HG02885 (cell line): ENCODE measurements around the gene TMPRSS2.

ENCODE experiments used
- ATAC-seq: cut with Tn5 transposase; IDR thresholded peaks from one replicate; pipeline ENCODE4 v1.9.1; 2021; ENCODE audit warnings: mild to moderate bottlenecking; ENCODE audit not compliant: unreplicated experiment, poor library complexity

Gene TMPRSS2

DNA sequence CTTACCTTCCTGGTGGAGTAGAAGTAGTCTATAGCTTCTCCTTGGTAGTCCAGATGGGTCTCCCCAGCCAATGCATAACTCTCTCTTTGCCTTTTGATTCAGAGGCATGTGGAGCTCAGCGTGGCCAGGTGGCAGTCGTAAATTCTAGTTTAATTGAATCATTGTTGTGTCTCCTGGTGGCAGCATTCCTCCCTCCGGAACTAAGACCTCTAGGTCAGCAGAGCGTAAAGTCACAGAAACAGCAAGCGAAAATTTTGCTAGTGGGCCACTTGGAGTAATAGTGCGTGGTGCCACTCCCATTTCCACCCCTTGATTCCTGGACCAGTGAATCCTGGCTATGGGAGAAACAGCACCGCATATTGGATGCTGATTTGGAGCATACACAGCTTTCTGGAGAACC lies 3.9 kb upstream of the TMPRSS2 start:
- no peak for ATAC-seq

DNA sequence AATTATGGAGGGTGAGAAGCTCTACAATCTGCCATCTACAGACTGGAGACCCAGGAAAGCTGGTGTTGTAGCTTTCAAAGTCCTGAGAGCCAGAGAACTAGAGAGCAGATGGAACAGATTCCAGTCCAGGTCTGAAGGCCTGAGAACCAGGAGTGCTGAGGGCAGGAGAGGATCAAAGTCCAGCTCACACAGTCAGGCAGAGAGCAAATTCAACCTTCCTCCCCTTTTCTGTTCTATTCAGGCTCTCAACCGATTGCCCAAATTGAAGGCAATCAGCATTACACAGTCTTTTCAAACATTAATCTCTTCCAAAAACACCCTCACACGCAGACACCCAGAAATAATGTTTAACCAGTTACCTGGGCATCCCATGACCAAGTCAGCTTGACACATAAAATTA lies 2.5 kb upstream of the TMPRSS2 start:
- ATAC-seq = no peak

DNA sequence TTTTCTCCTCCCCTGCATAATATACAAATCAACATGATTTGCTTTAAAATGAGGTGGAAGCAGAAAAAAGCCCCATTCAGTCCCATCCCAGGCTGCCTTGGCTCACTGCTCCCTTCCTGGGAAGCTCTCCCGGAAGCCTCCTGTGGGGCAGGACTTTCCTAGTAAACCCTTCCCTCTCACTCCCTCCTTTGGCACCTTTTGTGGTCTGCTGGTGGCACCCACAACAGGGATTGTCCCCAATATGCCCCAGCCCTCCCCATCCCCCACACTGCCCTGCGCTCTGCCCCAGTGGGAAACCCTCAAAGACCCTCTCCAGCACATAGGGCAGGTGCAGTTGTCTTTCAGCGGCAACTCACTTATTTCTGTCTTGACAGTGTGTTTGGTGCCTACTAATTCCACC lies 1.8 kb upstream of the TMPRSS2 start:
- ATAC-seq = no peak

GRCh38 chr21:41509145-41509496 lies 1.2 kb upstream of the TMPRSS2 start:
- no peak for ATAC-seq

- no peak for ATAC-seq
These were observed 622 bp upstream of the TMPRSS2 start for GRCh38 chr21:41508415-41509144.

DNA sequence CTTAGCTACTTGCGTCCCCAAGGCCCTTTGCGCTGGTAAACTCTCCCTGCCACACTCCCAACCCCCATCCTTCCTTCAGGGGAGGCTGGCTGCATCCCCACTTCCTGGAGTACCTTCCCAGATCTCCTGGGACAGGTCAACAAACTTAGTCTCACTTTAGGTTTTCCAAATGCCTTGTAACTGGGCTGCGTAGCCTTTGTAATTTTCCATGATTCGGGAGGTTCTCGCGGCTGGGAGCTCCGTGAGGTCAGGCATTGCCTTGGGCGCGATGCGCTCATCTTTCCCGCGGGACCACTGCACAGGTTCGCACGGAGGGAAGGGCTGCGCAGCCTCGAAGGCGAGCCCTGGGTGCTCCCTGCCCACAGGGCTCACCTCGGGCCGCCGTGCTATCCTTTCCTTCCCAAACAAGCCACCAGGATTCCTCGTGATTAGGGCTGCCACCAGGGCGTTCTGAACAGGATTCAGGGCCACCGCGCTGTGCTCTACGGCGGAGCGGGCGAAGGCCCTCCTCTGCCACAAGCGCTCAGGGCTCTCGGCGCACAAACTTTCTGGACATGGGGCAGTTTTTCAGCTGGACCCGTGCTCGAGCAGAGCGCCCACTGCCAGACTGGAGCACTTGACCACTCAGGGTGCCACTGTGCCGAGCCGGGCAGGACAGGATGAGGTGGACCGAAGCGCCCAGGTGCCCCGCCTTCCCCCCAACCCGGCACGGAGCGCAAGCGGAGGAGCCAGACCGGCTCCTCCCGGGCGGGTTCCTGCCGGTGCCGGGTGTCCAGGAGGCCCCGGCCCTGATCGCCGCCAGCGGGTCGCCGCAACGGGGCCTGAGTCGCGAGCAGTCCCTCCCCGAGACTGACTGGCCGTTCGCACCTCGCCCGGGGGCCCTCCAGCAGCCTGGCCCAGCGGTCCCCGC lies 1.1 kb downstream of the TMPRSS2 start:
- no peak for ATAC-seq

GRCh38 chr21:41506005-41506594 lies 1.9 kb downstream of the TMPRSS2 start:
- ATAC-seq = no peak

DNA sequence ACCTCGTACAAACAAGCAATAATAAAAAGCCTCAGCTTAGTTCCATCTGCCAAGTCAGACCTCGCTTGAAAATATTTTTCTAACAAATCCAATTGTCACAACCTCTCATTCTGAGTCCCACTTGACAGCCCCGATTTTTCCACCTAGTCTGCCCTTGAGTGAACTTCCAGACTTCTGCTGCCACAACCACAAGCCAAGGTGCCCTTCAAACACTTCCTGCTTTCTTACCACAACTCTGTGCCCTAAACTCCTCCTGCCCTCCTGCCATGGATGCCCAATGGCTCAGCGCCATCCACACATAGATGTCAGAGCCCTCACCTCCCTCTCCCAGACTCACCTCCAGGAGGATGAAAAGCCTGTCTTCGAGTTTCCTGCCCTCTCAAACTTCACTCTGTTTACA lies 3.9 kb downstream of the TMPRSS2 start:
- no peak for ATAC-seq

- no peak for ATAC-seq
These were observed 4.6 kb downstream of the TMPRSS2 start for GRCh38 chr21:41503331-41503730.

GRCh38 chr21:41501919-41502318 lies 6.0 kb downstream of the TMPRSS2 start:
- ATAC-seq = no peak

- no peak for ATAC-seq
These were observed 7.0 kb downstream of the TMPRSS2 start for GRCh38 chr21:41500931-41501381.

DNA sequence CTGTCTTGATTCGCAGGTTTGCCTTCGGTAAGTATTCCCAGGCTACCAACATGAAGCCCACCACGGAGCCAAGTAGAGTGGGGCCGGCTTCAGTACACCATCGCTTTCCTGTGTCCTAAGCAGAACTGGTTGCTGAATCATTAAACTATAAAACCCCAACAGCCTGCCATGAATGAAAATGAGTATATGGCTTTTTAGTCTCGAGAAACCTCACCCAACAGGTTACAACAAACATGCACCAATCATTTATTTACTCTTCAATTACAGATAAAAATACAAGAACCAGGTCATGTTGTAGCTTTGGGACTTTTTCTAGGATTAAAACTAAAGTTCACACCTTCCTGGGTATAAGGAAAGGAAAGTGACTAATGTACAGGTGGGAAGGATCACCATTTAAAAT lies 7.6 kb downstream of the TMPRSS2 start:
- no peak for ATAC-seq

GRCh38 chr21:41499920-41500319 lies 8.0 kb downstream of the TMPRSS2 start:
- ATAC-seq = no peak

- no peak for ATAC-seq
These were observed 10.2 kb downstream of the TMPRSS2 start for GRCh38 chr21:41497788-41498187.

GRCh38 chr21:41497008-41497407 lies 10.9 kb downstream of the TMPRSS2 start:
- no peak for ATAC-seq

- no peak for ATAC-seq
These were observed 13.7 kb downstream of the TMPRSS2 start for GRCh38 chr21:41494242-41494641.

GRCh38 chr21:41491412-41491811 lies 16.5 kb downstream of the TMPRSS2 start:
- ATAC-seq = no peak

GRCh38 chr21:41490330-41490729 lies 17.6 kb downstream of the TMPRSS2 start:
- ATAC-seq = no peak

- no peak for ATAC-seq
These were observed 18.6 kb downstream of the TMPRSS2 start for GRCh38 chr21:41489329-41489728.

DNA sequence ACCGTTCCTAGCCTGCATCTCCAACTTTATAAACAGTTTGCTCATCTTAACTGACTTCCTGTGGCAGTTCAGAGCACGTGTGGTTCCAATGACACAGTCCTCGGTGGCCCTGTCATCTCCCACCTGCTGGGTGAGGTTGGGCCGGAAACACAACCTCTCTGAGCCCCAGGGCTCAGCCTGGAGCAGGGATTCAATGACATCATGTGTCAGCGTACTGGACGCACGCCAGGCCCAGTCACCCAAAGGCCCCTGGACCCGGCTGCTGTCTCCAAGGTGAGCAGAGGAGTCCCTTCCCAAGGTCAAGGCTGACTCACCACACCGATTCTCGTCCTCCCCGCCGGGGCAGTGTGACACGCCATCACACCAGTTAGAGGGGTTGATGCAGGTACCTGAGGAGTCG lies 19.9 kb downstream of the TMPRSS2 start:
- ATAC-seq = no peak

DNA sequence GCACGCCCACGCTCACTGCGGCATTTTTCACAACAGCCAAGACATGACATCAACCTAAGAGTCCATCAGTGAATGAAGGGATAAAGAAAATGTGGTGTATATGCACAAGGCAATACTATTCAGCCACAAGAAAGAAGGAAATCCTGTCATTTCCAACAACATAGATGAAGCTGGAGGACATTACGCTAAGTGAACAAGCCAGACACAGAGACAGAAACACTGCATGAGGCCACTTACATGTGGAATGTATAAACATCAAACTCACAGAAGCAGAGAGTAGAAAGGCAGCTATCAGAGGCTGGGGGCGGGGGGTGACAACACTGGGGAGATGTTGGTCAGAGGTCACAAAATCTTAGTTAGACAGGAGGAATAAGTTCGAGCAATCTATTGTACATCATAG lies 20.9 kb downstream of the TMPRSS2 start:
- no peak for ATAC-seq
